ENCODE results near the gene RASD1. TPM values are rescaled to one million over a fixed set of nuclear protein-coding genes. Genes with fewer than 3 reads are reported as not detected.

Gene RASD1
- polyA plus RNA-seq, 4 donors: 0.74 to 1.3 (median 0.89) TPM

DNA sequence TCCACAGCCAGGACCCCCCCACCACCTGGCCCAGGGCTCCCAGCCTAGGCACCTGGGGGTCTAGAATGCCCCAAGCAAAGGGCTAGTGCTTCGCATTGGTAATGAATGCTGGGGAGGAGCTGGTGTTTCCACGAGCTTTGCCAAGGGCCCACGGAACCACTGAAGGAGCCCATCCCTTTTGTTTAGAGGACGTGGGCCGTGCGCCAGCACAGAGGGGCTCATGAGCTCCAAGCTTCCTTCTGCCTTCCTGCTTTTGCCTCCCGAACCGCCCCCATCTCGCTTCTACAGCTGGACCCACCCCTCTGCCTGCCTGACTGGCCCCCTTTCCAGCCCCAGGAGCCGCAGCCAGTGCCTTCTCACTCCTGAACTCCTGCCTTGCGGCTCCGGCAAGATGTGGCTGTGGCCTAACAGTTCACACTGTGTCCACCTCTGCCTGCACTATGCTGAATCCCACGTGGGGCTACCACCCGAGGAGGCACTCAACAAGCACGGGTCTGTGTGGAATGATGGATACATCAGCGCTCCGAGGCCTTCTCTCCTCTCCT is 31.8 kb upstream of the RASD1 start:
- DNase-seq (ENCODE audit: low read depth in 4 of 4, low spot score in 3 of 4): no peak

- DNase-seq (ENCODE audit: low read depth in 4 of 4, low spot score in 3 of 4): no peak
These were observed 31.3 kb upstream of the RASD1 start for GRCh38 chr17:17527534-17527933.

GRCh38 chr17:17526369-17526768 is 30.2 kb upstream of the RASD1 start:
- DNase-seq (ENCODE audit: low read depth in 4 of 4, low spot score in 3 of 4): no peak

GRCh38 chr17:17525956-17526355 is 29.8 kb upstream of the RASD1 start:
- no peak for DNase-seq (ENCODE audit: low read depth in 4 of 4, low spot score in 3 of 4)

DNA sequence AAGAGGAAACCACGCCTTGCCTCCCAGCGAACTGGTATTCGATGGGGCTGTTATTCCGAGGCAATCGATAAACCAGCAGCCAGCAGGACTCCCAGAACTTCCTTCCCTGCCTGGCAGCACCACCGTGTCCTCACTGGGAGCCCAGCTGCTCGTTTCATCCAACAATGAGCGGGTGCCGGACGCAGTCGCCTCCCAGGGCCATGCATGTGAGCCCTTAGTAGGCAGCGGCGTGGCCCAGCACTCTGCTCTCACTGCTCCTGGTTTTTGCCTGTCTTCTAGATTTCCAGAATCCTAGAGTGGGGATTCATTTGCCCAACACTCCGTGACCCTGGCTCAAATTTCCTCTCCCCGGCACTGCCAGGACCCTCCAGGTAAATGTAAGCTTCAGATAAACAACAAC is 29.1 kb upstream of the RASD1 start:
- DNase-seq (ENCODE audit: low read depth in 4 of 4, low spot score in 3 of 4): no peak

GRCh38 chr17:17523731-17524490 is 27.7 kb upstream of the RASD1 start:
- DNase-seq (ENCODE audit: low read depth in 4 of 4, low spot score in 3 of 4): no peak

GRCh38 chr17:17523001-17523730 is 27.0 kb upstream of the RASD1 start:
- no peak for DNase-seq (ENCODE audit: low read depth in 4 of 4, low spot score in 3 of 4)

DNA sequence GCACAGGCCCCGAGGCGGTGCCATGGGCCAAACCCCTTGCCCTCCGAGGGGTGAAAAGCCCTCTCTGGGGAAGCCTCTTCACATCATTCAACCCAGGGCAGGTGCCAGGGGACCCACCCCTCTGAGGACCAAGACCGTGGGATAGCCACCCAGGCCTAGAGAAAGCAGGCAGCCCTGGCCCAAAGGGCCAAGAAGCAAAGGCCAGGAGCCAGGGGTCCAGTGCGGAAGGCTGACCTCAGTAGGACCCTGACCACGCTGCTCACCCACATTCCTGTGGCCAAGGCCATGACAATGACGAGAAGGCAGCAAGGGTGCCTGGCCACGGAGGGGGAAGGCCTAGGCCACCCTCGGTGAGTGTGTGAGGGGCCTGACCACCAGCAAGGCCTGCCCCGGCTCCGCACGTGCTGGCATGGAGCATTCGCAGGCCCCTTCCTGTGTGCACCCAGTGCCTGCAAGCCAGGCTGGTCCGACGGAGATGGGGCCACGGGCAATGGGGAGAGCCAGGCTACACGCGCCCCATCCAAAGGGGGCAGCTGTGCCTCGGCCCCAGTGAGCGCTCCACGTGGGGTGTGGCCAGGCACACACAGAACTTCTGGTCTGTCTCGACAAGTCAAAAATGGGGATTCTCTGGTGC is 24.5 kb upstream of the RASD1 start:
- no peak for DNase-seq (ENCODE audit: low read depth in 4 of 4, low spot score in 3 of 4)

- DNase-seq (ENCODE audit: low read depth in 4 of 4, low spot score in 3 of 4): no peak
These were observed 23.7 kb upstream of the RASD1 start for GRCh38 chr17:17519886-17520285.

GRCh38 chr17:17518951-17519350 is 22.8 kb upstream of the RASD1 start:
- DNase-seq (ENCODE audit: low read depth in 4 of 4, low spot score in 3 of 4): no peak

DNA sequence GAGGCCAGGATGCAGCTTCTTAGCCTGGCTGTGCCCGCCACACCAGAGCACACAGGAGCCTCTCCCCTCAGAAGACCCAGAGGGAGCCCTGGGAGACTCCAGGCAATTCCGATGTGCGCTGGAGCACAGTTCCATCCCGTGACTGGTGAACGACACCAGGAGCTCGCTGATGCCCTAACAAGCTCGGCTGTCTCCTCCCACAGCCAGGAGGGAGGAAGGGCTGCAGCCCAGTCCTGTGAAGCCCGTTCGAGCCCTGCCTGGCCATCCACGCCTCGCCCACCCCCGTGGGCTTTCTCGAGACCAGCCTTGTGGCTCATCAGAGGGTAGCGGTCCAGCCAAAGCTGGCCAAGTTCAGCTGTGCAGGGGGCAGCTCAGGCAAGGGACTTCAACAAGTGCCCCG is 21.8 kb upstream of the RASD1 start:
- no peak for DNase-seq (ENCODE audit: low read depth in 4 of 4, low spot score in 3 of 4)

GRCh38 chr17:17516941-17517720 is 20.9 kb upstream of the RASD1 start:
- DNase-seq (ENCODE audit: low read depth in 4 of 4, low spot score in 3 of 4): no peak

DNA sequence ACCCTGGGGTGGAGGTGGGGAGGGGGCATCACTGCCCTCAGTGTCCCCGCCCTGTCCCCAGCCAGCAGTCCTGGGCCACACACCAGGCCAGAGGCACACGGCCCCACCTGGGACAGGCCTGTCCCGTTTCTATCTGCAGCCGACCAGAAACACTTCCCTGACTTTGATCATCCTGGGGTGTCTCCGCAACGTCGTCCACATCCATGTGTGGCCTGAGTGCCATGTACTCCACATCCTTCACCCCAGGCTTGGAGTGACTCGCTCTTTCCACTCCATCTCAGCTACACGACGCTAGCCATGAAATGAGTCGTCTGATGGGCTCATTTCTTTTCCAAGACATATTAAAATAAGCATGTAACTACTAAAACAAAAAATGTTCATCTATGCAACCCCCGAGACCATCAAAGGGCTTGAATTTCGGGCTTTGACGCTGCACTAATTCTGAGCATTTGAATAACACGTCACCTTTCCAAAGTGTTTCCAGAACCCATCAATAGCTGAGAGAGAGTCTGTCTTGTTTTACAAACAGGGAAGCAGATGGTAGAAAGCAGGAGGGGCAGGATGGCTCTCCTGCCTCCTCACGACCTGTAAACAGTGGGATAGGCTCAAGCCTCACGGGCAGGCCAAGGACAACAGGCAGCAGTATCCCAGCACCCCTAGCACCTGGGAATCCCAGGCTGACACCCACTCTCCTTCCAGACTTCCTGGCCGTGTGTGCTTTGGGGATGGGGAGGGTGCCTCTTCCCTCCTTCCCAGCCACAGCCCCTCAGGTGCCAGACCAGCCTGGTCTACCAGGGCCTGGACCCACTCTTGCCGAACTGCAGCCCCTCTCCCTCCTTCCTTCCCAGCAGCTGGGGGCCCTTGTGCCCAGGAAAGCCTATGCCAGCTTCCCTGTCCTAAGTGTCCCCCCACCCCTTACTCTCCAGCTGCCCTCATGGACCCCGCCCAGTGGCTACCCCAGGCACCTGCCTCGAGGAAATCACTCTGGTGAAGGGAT is 20.0 kb upstream of the RASD1 start:
- DNase-seq (ENCODE audit: low read depth in 4 of 4, low spot score in 3 of 4): no peak

- DNase-seq (ENCODE audit: low read depth in 4 of 4, low spot score in 3 of 4): no peak
These were observed 19.1 kb upstream of the RASD1 start for GRCh38 chr17:17514993-17515933.

GRCh38 chr17:17514361-17514992 is 18.3 kb upstream of the RASD1 start:
- DNase-seq (ENCODE audit: low read depth in 4 of 4, low spot score in 3 of 4): no peak

DNA sequence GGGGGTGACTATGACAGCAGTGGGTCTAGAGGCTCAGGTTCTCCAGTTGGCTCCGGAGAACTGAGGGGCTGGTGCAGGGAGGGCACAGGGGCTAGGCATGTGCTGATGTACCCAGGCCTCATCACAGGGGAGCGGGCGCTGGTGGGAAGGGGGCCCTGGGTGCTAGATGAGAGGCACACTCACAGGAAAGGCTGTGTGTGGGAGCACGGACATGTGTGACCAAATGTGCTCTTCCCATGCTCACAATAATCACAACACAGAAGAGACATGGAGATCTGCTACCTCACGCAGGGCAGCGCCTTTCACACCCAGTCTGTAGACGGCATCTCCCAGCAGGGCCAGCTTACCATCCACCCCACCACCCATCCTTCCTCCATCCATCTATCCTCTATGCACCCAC is 17.4 kb upstream of the RASD1 start:
- DNase-seq (ENCODE audit: low read depth in 4 of 4, low spot score in 3 of 4): no peak

DNA sequence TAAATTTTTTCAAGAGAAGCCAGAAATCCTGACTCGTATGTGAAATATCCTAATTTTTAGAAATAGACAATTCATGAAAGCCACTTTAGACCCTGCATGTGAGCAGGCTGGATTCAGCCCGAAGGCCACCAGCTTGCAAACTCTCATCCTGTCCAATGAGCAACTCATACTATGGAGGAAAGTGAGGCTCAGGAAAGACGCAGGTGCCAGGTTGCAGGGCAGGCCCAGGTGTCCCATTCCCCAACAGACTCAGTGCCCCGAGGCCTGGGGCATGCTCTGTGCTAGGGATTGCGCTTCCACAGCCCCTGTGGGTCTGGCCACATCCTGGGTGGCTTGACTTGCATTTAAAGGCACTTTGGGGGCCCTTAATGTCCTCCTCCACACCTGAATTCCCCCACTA is 16.7 kb upstream of the RASD1 start:
- DNase-seq (ENCODE audit: low read depth in 4 of 4, low spot score in 3 of 4): no peak

All from right renal pelvis (tissue), 4 donors.